HEK293T (cell line): ENCODE data around the gene ZSCAN10.

Experiments used
- CTCF ChIA-PET: fragments of 350-600 bp; formaldehyde crosslinking; extraction: SDS; loops from one replicate; lab custom pipeline; 2021; ENCODE audit warnings: antibody characterized with exemption, inconsistent platforms; lab: Yijun Ruan, JAX
- POLR2A ChIA-PET: fragments of 350-600 bp; formaldehyde crosslinking; extraction: SDS; loops from one replicate; lab custom pipeline; 2020; ENCODE audit warnings: antibody characterized with exemption, inconsistent platforms; lab: Yijun Ruan, JAX
- DNase-seq: peaks from one replicate; pipeline ENCODE4 v3.0.0; 2012; ENCODE audit warnings: mixed read lengths; ENCODE audit errors: extremely low spot score
- ARNT ChIP-seq: fragments of 450-650 bp; IDR thresholded peaks from 2 replicates; pipeline ENCODE4 v1.6.1; 2017; ENCODE audit warnings: mild to moderate bottlenecking
- BHLHE40 ChIP-seq: fragments of 450-650 bp; IDR thresholded peaks from 2 replicates; pipeline ENCODE4 v1.6.1; 2016; ENCODE audit warnings: mild to moderate bottlenecking, moderate library complexity, borderline replicate concordance
- CTBP1 ChIP-seq: fragments of 450-650 bp; IDR thresholded peaks from 2 replicates; pipeline ENCODE4 v1.6.1; 2016; ENCODE audit warnings: borderline replicate concordance
- ELF4 ChIP-seq: fragments of 450-650 bp; IDR thresholded peaks from 2 replicates; pipeline ENCODE4 v1.6.1; 2017; ENCODE audit warnings: antibody characterized with exemption
- FOXA1 ChIP-seq: fragments of 450-650 bp; IDR thresholded peaks from 2 replicates; pipeline ENCODE4 v1.6.1; 2016; ENCODE audit warnings: mild to moderate bottlenecking
- FOXK2 ChIP-seq: fragments of 450-650 bp; IDR thresholded peaks from 2 replicates; pipeline ENCODE4 v1.6.1; 2016; ENCODE audit warnings: mild to moderate bottlenecking
- FOXM1 ChIP-seq: fragments of 450-650 bp; IDR thresholded peaks from 2 replicates; pipeline ENCODE4 v1.6.1; 2017; ENCODE audit warnings: mild to moderate bottlenecking, borderline replicate concordance
- HDGF ChIP-seq: fragments of 450-650 bp; IDR thresholded peaks from 2 replicates; pipeline ENCODE4 v1.6.1; 2017; ENCODE audit warnings: antibody characterized with exemption, borderline replicate concordance
- L3MBTL2 ChIP-seq: fragments of 450-650 bp; conservative IDR thresholded peaks from 2 replicates; pipeline ENCODE4 v1.6.1; 2016; ENCODE audit warnings: mild to moderate bottlenecking
- LEF1 ChIP-seq: fragments of 450-650 bp; IDR thresholded peaks from 2 replicates; pipeline ENCODE4 v1.6.1; 2017; ENCODE audit warnings: mild to moderate bottlenecking, borderline replicate concordance
- NFRKB ChIP-seq: fragments of 450-650 bp; IDR thresholded peaks from 2 replicates; pipeline ENCODE4 v1.6.1; 2016; ENCODE audit warnings: mild to moderate bottlenecking, moderate library complexity
- PKNOX1 ChIP-seq: fragments of 450-650 bp; IDR thresholded peaks from 2 replicates; pipeline ENCODE4 v1.6.1; 2016
- SP1 ChIP-seq: fragments of 450-650 bp; IDR thresholded peaks from 2 replicates; pipeline ENCODE4 v1.6.1; 2017
- SUZ12 ChIP-seq: fragments of 450-650 bp; IDR thresholded peaks from 2 replicates; pipeline ENCODE4 v1.6.1; 2016; ENCODE audit warnings: mild to moderate bottlenecking
- TARDBP ChIP-seq: fragments of 450-650 bp; IDR thresholded peaks from 2 replicates; pipeline ENCODE4 v1.6.1; 2016
- ZNF384 ChIP-seq: fragments of 450-650 bp; IDR thresholded peaks from 2 replicates; pipeline ENCODE4 v1.6.1; 2016

ZSCAN10 gene

GRCh38 chr16:3051494-3051893 lies 47.6 kb downstream of the ZSCAN10 start:
- CTCF ChIA-PET, result interaction anchor here (0.5 kb wide), 1 partner anchor 18 kb away, joined by 4 read pairs; no protein-coding TSS in a partner anchor
- DNase-seq, result no peak
- POLR2A ChIA-PET, result interaction anchor here (0.9 to 1.0 kb wide), 2 partner anchors 20 to 21 kb away, joined by 3 to 4 read pairs; no protein-coding TSS in a partner anchor
- TF ChIP-seq HDGF (no peak), LEF1 (no peak), FOXA1 (no peak), BHLHE40 (no peak), ARNT (no peak), ELF4 (no peak), PKNOX1 (no peak), L3MBTL2 (no peak)

DNA sequence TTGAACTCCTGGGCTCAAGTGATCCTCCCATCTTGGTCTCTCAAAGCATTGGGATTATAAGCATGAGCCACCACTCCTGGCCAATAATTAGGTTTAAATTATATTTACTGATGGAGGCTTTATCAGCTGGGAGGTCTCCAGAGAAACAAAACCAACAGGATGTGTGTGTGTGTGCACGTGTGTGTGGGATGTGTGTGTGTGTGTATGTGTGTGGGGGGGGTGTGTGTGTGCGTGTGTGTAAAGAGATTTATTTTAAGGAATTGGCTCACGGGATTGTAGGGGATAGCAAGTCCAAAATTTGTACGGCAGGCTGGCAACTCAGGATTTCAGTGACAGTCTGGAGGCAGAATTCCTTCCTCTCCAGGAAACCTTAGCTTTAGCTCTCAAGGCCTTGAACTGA lies 48.1 kb downstream of the ZSCAN10 start:
- ChIA-PET POLR2A (interaction anchor here (0.9 to 1.3 kb wide), 4 partner anchors 19 to 98 kb away, joined by 3 to 4 read pairs (median 3); partner anchors contain the start of gene PKMYT1), CTCF (interaction anchor here (0.5 kb wide), 1 partner anchor 17 kb away, joined by 4 read pairs; no protein-coding TSS in a partner anchor)
- no peak for TF ChIP-seq BHLHE40
- no peak for TF ChIP-seq PKNOX1
- no peak for TF ChIP-seq ARNT
- no peak for TF ChIP-seq ZNF384
- TF ChIP-seq SP1, result no peak
- no peak for DNase-seq

DNA sequence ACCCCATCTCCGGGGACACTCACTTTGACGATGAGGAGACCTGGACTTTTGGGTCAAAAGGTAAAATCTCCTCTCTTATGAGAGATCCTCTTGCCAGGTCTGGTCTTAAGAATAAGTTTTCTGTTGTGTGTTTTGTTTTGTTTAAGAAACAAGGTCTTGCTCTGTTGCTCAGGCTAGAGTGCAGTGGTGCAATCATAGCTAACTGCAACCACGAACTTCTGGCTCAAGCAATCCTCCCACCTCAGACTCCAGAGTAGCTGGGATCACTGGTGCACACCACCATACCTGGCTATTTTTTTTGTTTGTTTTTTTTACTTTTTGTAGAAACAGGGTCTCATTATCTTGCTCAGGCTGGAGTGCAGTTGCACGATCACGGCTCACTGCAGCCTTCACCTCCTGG lies 48.6 kb downstream of the ZSCAN10 start:
- POLR2A ChIA-PET, result interaction anchor here (0.9 to 1.3 kb wide), 2 partner anchors 70 to 99 kb away, joined by 3 read pairs; partner anchors contain the start of gene PKMYT1
- CTCF ChIA-PET, result interaction anchor here (0.7 to 1.5 kb wide), 3 partner anchors 9 to 23 kb away, joined by 3 to 5 read pairs (median 3); no protein-coding TSS in a partner anchor
- TF ChIP-seq ELF4, result no peak
- no peak for TF ChIP-seq SP1
- no peak for TF ChIP-seq FOXK2
- TF ChIP-seq TARDBP, result no peak
- no peak for TF ChIP-seq PKNOX1
- no peak for DNase-seq

DNA sequence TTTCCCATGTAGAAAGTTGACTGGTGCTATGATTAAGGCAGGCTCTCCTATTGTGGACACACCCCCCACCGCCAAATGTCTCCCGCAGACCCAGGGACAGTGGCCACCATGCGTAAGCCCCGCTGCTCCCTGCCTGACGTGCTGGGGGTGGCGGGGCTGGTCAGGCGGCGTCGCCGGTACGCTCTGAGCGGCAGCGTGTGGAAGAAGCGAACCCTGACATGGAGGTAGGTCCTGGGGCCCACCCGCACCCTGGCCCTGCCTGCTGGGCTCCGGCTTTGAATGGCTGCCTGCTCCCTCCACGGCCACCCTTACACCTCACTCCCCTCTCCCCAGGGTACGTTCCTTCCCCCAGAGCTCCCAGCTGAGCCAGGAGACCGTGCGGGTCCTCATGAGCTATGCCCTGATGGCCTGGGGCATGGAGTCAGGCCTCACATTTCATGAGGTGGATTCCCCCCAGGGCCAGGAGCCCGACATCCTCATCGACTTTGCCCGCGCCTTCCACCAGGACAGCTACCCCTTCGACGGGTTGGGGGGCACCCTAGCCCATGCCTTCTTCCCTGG lies 49.1 kb downstream of the ZSCAN10 start:
- no peak for DNase-seq
- POLR2A ChIA-PET, result interaction anchor here (0.9 to 2.0 kb wide), 4 partner anchors 8 to 99 kb away, joined by 3 to 8 read pairs (median 4); partner anchors contain the start of gene PKMYT1
- CTCF ChIA-PET, result interaction anchor here (0.7 to 1.5 kb wide), 3 partner anchors 9 to 22 kb away, joined by 3 to 5 read pairs (median 3); no protein-coding TSS in a partner anchor
- TF ChIP-seq BHLHE40, result no peak
- TF ChIP-seq NFRKB, result no peak
- TF ChIP-seq CTBP1, result no peak
- TF ChIP-seq LEF1, result no peak
- TF ChIP-seq FOXM1, result no peak
- no peak for TF ChIP-seq HDGF
- no peak for TF ChIP-seq ELF4
- TF ChIP-seq SUZ12, result no peak
- TF ChIP-seq FOXK2, result no peak
- no peak for TF ChIP-seq PKNOX1
- no peak for TF ChIP-seq SP1
- TF ChIP-seq TARDBP, result no peak
- TF ChIP-seq FOXA1, result no peak
- TF ChIP-seq ZNF384, result no peak
- TF ChIP-seq ARNT, result no peak
- no peak for TF ChIP-seq L3MBTL2

GRCh38 chr16:3047387-3047720 lies 51.7 kb downstream of the ZSCAN10 start:
- ChIA-PET CTCF (interaction anchor here (1.4 to 2.3 kb wide), 3 partner anchors 11 to 19 kb away, joined by 7 to 9 read pairs (median 7); no protein-coding TSS in a partner anchor), POLR2A (interaction anchor here (1.0 to 1.8 kb wide), 2 partner anchors 13 to 16 kb away, joined by 3 to 5 read pairs; no protein-coding TSS in a partner anchor)
- no peak for DNase-seq
- TF ChIP-seq FOXM1 (no peak), LEF1 (no peak), NFRKB (no peak), SP1 (no peak), FOXK2 (no peak)
